Purkinje cell (primary cell): ENCODE measurements around the gene C3orf52. TPM values are rescaled to one million over a fixed set of nuclear protein-coding genes. Genes with fewer than 3 reads are reported as not detected.

Source experiments
- polyA plus RNA-seq: library from polyadenylated mRNA; unstranded; fragments of >200 nt; fragmentation: Nextera tagmentation; gene quantifications from 2 replicates; pipeline ENCODE4 v1.2.1, GENCODE V29; 2014

C3orf52 gene, protein sequence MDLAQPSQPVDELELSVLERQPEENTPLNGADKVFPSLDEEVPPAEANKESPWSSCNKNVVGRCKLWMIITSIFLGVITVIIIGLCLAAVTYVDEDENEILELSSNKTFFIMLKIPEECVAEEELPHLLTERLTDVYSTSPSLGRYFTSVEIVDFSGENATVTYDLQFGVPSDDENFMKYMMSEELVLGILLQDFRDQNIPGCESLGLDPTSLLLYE
- not detected in 2 replicates for polyA plus RNA-seq

GRCh38 chr3:112086076-112086854 is at the start of gene C3orf52:
C3orf52 (plus strand) TSS chr3:112086389; CDS start chr3:112086408, 19 bp downstream.

GRCh38 chr3:112132975-112133448 is 46.8 kb downstream of the C3orf52 start, which contains the start of gene GCSAM:
GCSAM (minus strand) TSS chr3:112133248; CDS start chr3:112133120, 128 bp downstream.

Other genes starting within 250 kb of the C3orf52 start
- gene PHLDB2, start 227.1 kb upstream of the C3orf52 start, polyA plus RNA-seq = 0.55 and 0.77 TPM in 2 replicates
- 49.7 and 50.9 TPM in 2 replicates for gene ABHD10, start 107.4 kb upstream of the C3orf52 start, polyA plus RNA-seq
- 15.0 and 181 TPM in 2 replicates for gene TAGLN3, start 87.5 kb upstream of the C3orf52 start, polyA plus RNA-seq
- not detected in 2 replicates for gene TMPRSS7, start 51.7 kb upstream of the C3orf52 start, polyA plus RNA-seq
- gene GCSAM, start 46.9 kb downstream of the C3orf52 start, polyA plus RNA-seq = not detected in 2 replicates
- gene SLC9C1, start 207.8 kb downstream of the C3orf52 start, polyA plus RNA-seq = not detected in 2 replicates
- gene CD200, start 246.8 kb downstream of the C3orf52 start, polyA plus RNA-seq = 27.4 and 59.0 TPM in 2 replicates